SU-DHL-6 (cell line): Measurements from ENCODE around the gene RMND1.

Experiments used
- CTCF ChIP-seq: fragments of 200-600 bp; sonication (generic); IDR thresholded peaks from one replicate; pipeline ENCODE4 v1.5.1; 2017; ENCODE audit warnings: antibody characterized with exemption, mild to moderate bottlenecking, low read length, moderate library complexity; ENCODE audit not compliant: insufficient read depth, poor library complexity, severe bottlenecking
- EZH2phosphoT487 ChIP-seq: fragments of 200-600 bp; sonication (generic), shearing (Covaris generic); conservative IDR thresholded peaks from 2 replicates; pipeline ENCODE4 v1.6.1; 2018; ENCODE audit warnings: mild to moderate bottlenecking, antibody characterized with exemption, low read length, moderate library complexity, mixed read lengths

DNA sequence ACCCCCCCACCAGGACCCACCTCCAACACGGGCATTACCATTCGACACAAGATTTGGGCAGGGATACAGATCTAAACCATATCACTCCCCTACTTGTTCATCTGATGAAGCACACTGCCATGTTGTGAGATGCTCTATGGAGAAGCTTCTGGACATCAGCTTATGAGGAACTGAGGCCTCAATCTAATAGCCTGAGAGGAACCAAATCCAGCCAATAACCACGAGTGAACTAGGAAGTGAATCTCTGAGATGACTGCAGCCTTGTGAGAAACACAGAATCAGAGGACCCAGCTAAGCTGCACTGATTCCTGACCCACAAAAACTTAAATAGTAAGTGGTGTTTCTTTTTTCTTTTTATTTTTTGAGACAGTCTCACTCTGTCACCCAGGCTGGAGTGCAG, 39.0 kb downstream of the RMND1 start:
- TF ChIP-seq CTCF (no peak), EZH2phosphoT487 (no peak)
